ENCODE data around the gene ZDHHC14.
A peak's percentile ranks its signal among the peaks of the same experiment; 100 is the strongest.

The ZDHHC14 gene

DNA sequence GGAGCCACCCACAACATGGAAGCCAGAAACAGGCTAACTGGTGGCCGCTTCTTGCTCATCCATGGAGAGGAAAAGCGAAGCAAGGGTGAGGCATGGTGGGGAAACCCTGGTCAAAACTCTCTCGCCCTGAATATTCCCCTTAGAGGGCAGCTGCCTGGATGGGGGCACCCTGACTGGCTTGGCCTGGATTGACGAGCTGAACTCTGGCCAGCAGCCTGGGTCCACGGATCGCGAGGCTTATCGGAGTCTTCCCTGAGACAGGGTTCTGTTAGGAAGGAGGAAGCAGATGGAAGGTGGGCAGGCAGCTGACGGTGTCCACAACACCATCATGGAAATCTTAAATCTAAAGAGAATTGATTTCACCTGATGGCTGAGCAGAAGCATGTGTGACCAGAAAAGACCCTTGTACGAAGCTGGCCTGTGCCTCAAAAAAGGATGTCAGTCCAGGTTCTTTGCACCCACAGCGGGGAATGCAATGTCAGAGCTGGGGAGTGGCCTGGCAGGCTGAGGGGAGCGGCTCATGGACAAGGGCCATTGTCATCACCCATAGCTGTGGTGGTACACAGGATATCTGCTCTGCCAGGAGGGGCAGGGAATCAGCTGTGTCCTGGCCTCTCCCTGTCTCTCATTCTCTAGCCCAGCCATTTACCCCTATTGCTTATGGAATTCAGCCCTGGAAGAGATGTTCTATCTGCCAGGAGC lies 332.6 kb downstream of the ZDHHC14 start:
- Histone ChIP-seq H3K36me3 (no peaks in the 10 kb centered on the region), H3K4me1 (peaks cover 0 to 16% (median 0%) of the 10 kb centered on the region in 4 donors), H3K27me3 (no peaks in the 10 kb centered on the region), H3K9me3 (no peaks in the 10 kb centered on the region), H3K27ac (no peak overlapping the region), H3K4me3 (no peak overlapping the region)
- intact Hi-C loops (cut with DNase I; ENCODE audit: low total_unique reads), result no loop called here
- no peak for TF ChIP-seq CTCF (IDR thresholded peaks at IDR 0.05)
- DNase-seq, result no peak

DNA sequence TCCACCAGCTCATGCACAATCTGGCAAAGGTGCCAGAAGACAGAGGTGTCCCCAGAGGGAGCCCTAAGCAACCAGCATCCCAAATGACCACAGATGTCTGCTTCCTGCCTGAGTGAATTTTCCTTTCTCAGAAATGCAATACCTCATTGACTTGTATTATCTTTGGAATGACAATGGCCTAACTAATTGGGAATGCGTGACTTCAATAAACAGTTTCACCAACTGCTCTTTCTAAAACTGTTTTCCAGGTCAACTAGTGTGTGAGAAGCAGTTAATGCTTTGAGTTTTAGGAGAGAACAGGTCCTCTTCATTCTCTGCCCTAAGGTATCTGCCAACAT lies 333.1 kb downstream of the ZDHHC14 start:
- no peak for TF ChIP-seq CTCF (IDR thresholded peaks at IDR 0.05)

GRCh38 chr6:157715728-157716164 lies 334.8 kb downstream of the ZDHHC14 start:
- no peaks in the 10 kb centered on the region for H3K9me3 ChIP-seq
- peak overlapping the region; percentile 15 to 62 for H3K27ac ChIP-seq
- intact Hi-C loops (cut with DNase I; ENCODE audit: low total_unique reads), result no loop called here
- peaks cover 0 to 3% of the 10 kb centered on the region in 2 donors for H3K27me3 ChIP-seq
- TF ChIP-seq CTCF (IDR thresholded peaks at IDR 0.05), result no peak
- peaks cover 0 to 16% (median 4%) of the 10 kb centered on the region in 4 donors for H3K4me1 ChIP-seq
- peak; percentile 85 to 90 for DNase-seq
- no peaks in the 10 kb centered on the region for H3K36me3 ChIP-seq
- H3K4me3 ChIP-seq, result no peak overlapping the region

More for the DNA sequence above, 333.1 kb downstream of the ZDHHC14 start:
- Histone ChIP-seq H3K4me1 (peaks cover 0 to 16% (median 2%) of the 10 kb centered on the region in 4 donors), H3K4me3 (no peak overlapping the region), H3K27ac (no peak overlapping the region), H3K27me3 (peaks cover 0 to 2% of the 10 kb centered on the region in 2 donors), H3K9me3 (no peaks in the 10 kb centered on the region), H3K36me3 (no peaks in the 10 kb centered on the region)
- no peak for DNase-seq
- intact Hi-C loops (cut with DNase I; ENCODE audit: low total_unique reads), result no loop called here

DNA sequence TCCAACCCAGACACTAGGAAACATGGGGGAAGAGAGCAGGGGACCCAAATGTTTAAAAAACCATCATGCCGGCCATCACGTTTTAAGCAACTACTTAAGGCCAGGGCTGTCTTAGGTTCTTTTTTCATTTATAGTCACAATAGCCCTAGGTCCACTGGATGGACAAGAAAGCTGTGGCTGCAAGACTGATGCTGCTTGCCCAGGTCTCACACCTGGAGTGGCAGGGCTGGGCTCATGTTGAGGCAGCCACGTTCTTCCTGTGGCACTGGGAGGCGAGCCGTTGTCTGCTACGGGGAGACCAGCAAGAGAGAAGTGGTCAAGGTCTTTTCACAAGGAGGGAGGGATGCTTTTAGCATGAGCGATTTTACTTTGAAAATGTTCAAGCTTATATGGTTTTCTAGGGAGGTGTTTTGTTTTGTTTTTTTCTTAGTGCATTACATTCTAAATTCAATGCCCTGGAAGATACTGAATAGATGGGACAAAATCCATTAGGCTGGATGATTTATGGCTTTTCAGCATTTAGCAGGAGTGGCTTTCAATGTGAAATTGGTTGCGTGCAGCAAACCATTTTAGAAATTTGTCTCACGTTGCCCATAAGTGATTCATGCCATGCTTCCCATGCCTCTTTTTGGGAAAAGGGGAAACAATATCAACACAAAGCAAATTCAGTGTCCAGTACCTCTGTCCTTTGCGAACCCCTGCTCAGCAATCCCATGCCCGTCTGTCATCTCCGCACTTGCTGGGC lies 335.4 kb downstream of the ZDHHC14 start:
- Histone ChIP-seq H3K27ac (peak overlapping the region; percentile 15 to 62), H3K4me1 (peaks cover 0 to 16% (median 4%) of the 10 kb centered on the region in 4 donors), H3K27me3 (peaks cover 0 to 3% of the 10 kb centered on the region in 2 donors), H3K9me3 (no peaks in the 10 kb centered on the region), H3K4me3 (no peak overlapping the region), H3K36me3 (no peaks in the 10 kb centered on the region)
- DNase-seq, result no peak
- intact Hi-C loops (cut with DNase I; ENCODE audit: low total_unique reads), result no loop called here
- no peak for TF ChIP-seq CTCF (IDR thresholded peaks at IDR 0.05)

- Histone ChIP-seq H3K4me3 (no peak overlapping the region), H3K27ac (no peak overlapping the region), H3K36me3 (no peaks in the 10 kb centered on the region), H3K27me3 (peaks cover 0 to 3% of the 10 kb centered on the region in 2 donors), H3K4me1 (peaks cover 0 to 16% (median 4%) of the 10 kb centered on the region in 4 donors), H3K9me3 (no peaks in the 10 kb centered on the region)
- no peak for DNase-seq
- no peak for TF ChIP-seq CTCF (IDR thresholded peaks at IDR 0.05)
- intact Hi-C loops (cut with DNase I; ENCODE audit: low total_unique reads), result no loop called here
Observed at GRCh38 chr6:157717340-157717748, 336.4 kb downstream of the ZDHHC14 start.

Data from tibial artery (tissue), 4 donors.